ENCODE data around the gene TMEM89. TPM values are rescaled to one million over a fixed set of nuclear protein-coding genes. Genes with fewer than 3 reads are reported as not detected.
A peak's percentile ranks its signal among the peaks of the same experiment; 100 is the strongest.

TMEM89 gene
- total RNA-seq, 1 donor from 2014 or later = not detected

GRCh38 chr3:48656061-48656840, 34.7 kb upstream of the TMEM89 start:
- Histone ChIP-seq H3K4me3 (peak overlapping the region; percentile 51), H3K79me2 (ENCODE audit: low read depth) (peaks cover 13% of the 10 kb centered on the region), H3K9ac (no peak overlapping the region), H3K4me1 (peaks cover 11% of the 10 kb centered on the region), H4K20me1 (ENCODE audit: low read depth) (peaks cover 56% of the 10 kb centered on the region), H3F3A (ENCODE audit: low read depth) (peaks cover 33% of the 10 kb centered on the region), H3K36me3 (no peaks in the 10 kb centered on the region), H3K4me2 (peak overlapping the region; percentile 75), H3K9me3 (ENCODE audit: low read depth) (no peaks in the 10 kb centered on the region), H3K27ac (no peak overlapping the region), H2AFZ (replicated peaks) (peak overlapping the region; percentile 89), H3K27me3 (peaks cover 8% of the 10 kb centered on the region)
- Mint-ChIP-seq H3K27ac (no peak overlapping the region), H3K27me3 (ENCODE audit: insufficient read depth, low read depth) (peaks cover 14% of the 10 kb centered on the region), H3K4me3 (peak overlapping the region; percentile 43), H3K9me3 (peaks cover 3% of the 10 kb centered on the region), H3K36me3 (peaks cover 42% of the 10 kb centered on the region), H3K4me1 (peaks cover 13% of the 10 kb centered on the region)
- DNase-seq (ENCODE audit: low spot score) = peak; percentile 95
- TF ChIP-seq EZH2phosphoT487 (IDR thresholded peaks at IDR 0.05) = no peak
- TF ChIP-seq CTCF (IDR thresholded peaks at IDR 0.05) = peak; percentile 76
- TF ChIP-seq EZH2 (IDR thresholded peaks at IDR 0.05) = no peak

GRCh38 chr3:48655606-48656005, 34.0 kb upstream of the TMEM89 start:
- no peak for DNase-seq (ENCODE audit: low spot score)
- H4K20me1 ChIP-seq (ENCODE audit: low read depth) = peaks cover 50% of the 10 kb centered on the region
- H2AFZ ChIP-seq (replicated peaks) = no peak overlapping the region
- peak overlapping the region; percentile 51 for H3K4me3 ChIP-seq
- H3K79me2 ChIP-seq (ENCODE audit: low read depth) = peaks cover 9% of the 10 kb centered on the region
- H3K4me1 Mint-ChIP-seq = peaks cover 16% of the 10 kb centered on the region
- peaks cover 8% of the 10 kb centered on the region for H3K27me3 ChIP-seq
- peaks cover 26% of the 10 kb centered on the region for H3F3A ChIP-seq (ENCODE audit: low read depth)
- peaks cover 3% of the 10 kb centered on the region for H3K9me3 Mint-ChIP-seq
- no peak overlapping the region for H3K27ac ChIP-seq
- H3K9ac ChIP-seq = no peak overlapping the region
- H3K36me3 Mint-ChIP-seq = peaks cover 46% of the 10 kb centered on the region
- no peak overlapping the region for H3K27ac Mint-ChIP-seq
- peaks cover 10% of the 10 kb centered on the region for H3K4me1 ChIP-seq
- H3K36me3 ChIP-seq = no peaks in the 10 kb centered on the region
- H3K27me3 Mint-ChIP-seq (ENCODE audit: insufficient read depth, low read depth) = peaks cover 14% of the 10 kb centered on the region
- H3K9me3 ChIP-seq (ENCODE audit: low read depth) = no peaks in the 10 kb centered on the region
- H3K4me3 Mint-ChIP-seq = peak overlapping the region; percentile 67
- peak overlapping the region; percentile 75 for H3K4me2 ChIP-seq
- TF ChIP-seq EZH2phosphoT487 (IDR thresholded peaks at IDR 0.05) (no peak), EZH2 (IDR thresholded peaks at IDR 0.05) (no peak), CTCF (IDR thresholded peaks at IDR 0.05) (no peak)

- Histone ChIP-seq H3K27me3 (peaks cover 8% of the 10 kb centered on the region), H3K4me2 (peak overlapping the region; percentile 75), H3K27ac (no peak overlapping the region), H3K4me3 (peak overlapping the region; percentile 51), H3K79me2 (ENCODE audit: low read depth) (peaks cover 6% of the 10 kb centered on the region), H3K9ac (no peak overlapping the region), H2AFZ (replicated peaks) (no peak overlapping the region), H4K20me1 (ENCODE audit: low read depth) (peaks cover 44% of the 10 kb centered on the region), H3K9me3 (ENCODE audit: low read depth) (no peaks in the 10 kb centered on the region), H3F3A (ENCODE audit: low read depth) (peaks cover 24% of the 10 kb centered on the region), H3K36me3 (no peaks in the 10 kb centered on the region), H3K4me1 (peaks cover 10% of the 10 kb centered on the region)
- Mint-ChIP-seq H3K9me3 (peaks cover 3% of the 10 kb centered on the region), H3K4me3 (peak overlapping the region; percentile 67), H3K36me3 (peaks cover 44% of the 10 kb centered on the region), H3K27me3 (ENCODE audit: insufficient read depth, low read depth) (peaks cover 14% of the 10 kb centered on the region), H3K27ac (no peak overlapping the region), H3K4me1 (peaks cover 16% of the 10 kb centered on the region)
- no peak for DNase-seq (ENCODE audit: low spot score)
- no peak for TF ChIP-seq CTCF (IDR thresholded peaks at IDR 0.05)
- no peak for TF ChIP-seq EZH2phosphoT487 (IDR thresholded peaks at IDR 0.05)
- TF ChIP-seq EZH2 (IDR thresholded peaks at IDR 0.05) = no peak
Measured at GRCh38 chr3:48655063-48655462, 33.5 kb upstream of the TMEM89 start.
